ENCODE measurements around the gene TH. TPM values are rescaled to one million over a fixed set of nuclear protein-coding genes. Genes with fewer than 3 reads are reported as not detected.
A peak's percentile ranks its signal among the peaks of the same experiment; 100 is the strongest.

TH gene
- total and polyA plus RNA-seq, 2 donors: 0.14 to 0.46 TPM

- peak overlapping the region in 1 of 2 donors; percentile 18 for H3K4me3 ChIP-seq (ENCODE audit: low read length in 2 of 2)
Measured at GRCh38 chr11:2138068-2138430, 33.6 kb downstream of the TH start.

DNA sequence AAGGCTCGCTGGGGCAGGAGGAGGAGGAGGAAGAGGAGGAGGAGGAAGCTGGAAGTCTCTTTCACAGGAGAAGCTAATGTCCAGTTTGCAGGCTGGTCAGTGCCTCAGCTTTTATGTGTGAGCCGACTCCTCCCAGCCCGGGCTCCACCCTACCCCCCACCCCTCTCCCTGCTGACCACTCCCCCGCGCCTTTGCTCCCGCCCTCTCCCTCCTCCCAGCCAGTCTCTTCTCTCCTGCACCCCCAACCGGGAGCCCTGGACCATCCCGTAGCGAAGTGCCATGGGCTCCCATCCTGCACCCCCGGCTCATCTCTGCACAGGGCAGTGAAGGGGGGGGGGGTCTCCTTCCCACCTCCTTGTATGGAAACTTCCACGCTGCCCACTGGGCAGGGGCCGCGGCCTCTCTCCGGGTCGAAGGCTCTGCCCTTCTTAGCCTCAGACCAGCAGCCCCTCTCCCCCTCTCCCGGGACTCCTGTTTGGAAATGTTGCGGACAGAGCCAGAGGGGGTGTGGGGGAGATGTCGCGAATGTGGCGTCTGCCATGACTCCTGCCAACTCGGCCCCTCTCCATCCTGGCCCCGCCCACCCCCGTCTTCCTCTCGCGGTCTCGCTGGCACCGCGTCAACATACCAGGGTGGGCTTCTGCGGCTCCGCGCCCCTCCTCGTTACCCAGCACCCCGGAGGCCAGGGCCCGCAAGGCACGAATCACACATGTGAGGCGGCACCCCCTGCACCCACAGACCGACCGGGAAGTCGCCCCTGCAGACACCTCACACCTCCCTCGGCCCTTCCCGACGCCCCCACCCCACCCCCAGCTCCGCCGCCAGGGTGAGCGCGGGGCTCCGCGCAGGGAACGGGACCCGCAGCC, 34.2 kb downstream of the TH start:
- H3K27ac ChIP-seq (ENCODE audit: low read depth in 1 of 2, low read length in 1 of 2): no peak overlapping the region
- peak overlapping the region in 1 of 2 donors; percentile 18 for H3K4me3 ChIP-seq (ENCODE audit: low read length in 2 of 2)
- H3K27me3 ChIP-seq (ENCODE audit: control insufficient read depth in 2 of 2, insufficient read depth in 1 of 2, low read length in 1 of 2): peaks cover 75 to 96% of the 10 kb centered on the region in 2 donors
- no peaks in the 10 kb centered on the region for H3K4me1 ChIP-seq (ENCODE audit: control insufficient read depth in 2 of 2, insufficient read depth in 2 of 2, low read length in 2 of 2)
- H3K36me3 ChIP-seq (ENCODE audit: control insufficient read depth in 2 of 2, insufficient read depth in 2 of 2, low read length in 1 of 2): no peaks in the 10 kb centered on the region
- H3K9me3 ChIP-seq (ENCODE audit: control insufficient read depth in 2 of 2, insufficient read depth in 1 of 2, low read length in 1 of 2): no peaks in the 10 kb centered on the region
- 3% methylated on average over 50 of the region's 50 CpGs for WGBS
- DNase-seq (ENCODE audit: low read depth in 6 of 9, low spot score in 9 of 9): no peak

More at GRCh38 chr11:2138068-2138430, 33.6 kb downstream of the TH start:
- Histone ChIP-seq H3K27me3 (ENCODE audit: control insufficient read depth in 2 of 2, insufficient read depth in 1 of 2, low read length in 1 of 2) (peaks cover 81 to 96% of the 10 kb centered on the region in 2 donors), H3K27ac (ENCODE audit: low read depth in 1 of 2, low read length in 1 of 2) (no peak overlapping the region), H3K36me3 (ENCODE audit: control insufficient read depth in 2 of 2, insufficient read depth in 2 of 2, low read length in 1 of 2) (no peaks in the 10 kb centered on the region), H3K9me3 (ENCODE audit: control insufficient read depth in 2 of 2, insufficient read depth in 1 of 2, low read length in 1 of 2) (no peaks in the 10 kb centered on the region), H3K4me1 (ENCODE audit: control insufficient read depth in 2 of 2, insufficient read depth in 2 of 2, low read length in 2 of 2) (no peaks in the 10 kb centered on the region)
- 3% methylated on average over 44 of the region's 44 CpGs for WGBS
- DNase-seq (ENCODE audit: low read depth in 6 of 9, low spot score in 9 of 9): no peak

GRCh38 chr11:2136952-2137201, 34.7 kb downstream of the TH start:
- H3K27me3 ChIP-seq (ENCODE audit: control insufficient read depth in 2 of 2, insufficient read depth in 1 of 2, low read length in 1 of 2): peaks cover 71 to 94% of the 10 kb centered on the region in 2 donors
- no peaks in the 10 kb centered on the region for H3K9me3 ChIP-seq (ENCODE audit: control insufficient read depth in 2 of 2, insufficient read depth in 1 of 2, low read length in 1 of 2)
- no peak overlapping the region for H3K4me3 ChIP-seq (ENCODE audit: low read length in 2 of 2)
- no peak for DNase-seq (ENCODE audit: low read depth in 6 of 9, low spot score in 9 of 9)
- no peaks in the 10 kb centered on the region for H3K36me3 ChIP-seq (ENCODE audit: control insufficient read depth in 2 of 2, insufficient read depth in 2 of 2, low read length in 1 of 2)
- no peak overlapping the region for H3K27ac ChIP-seq (ENCODE audit: low read depth in 1 of 2, low read length in 1 of 2)
- WGBS: 15% methylated on average over 8 of the region's 8 CpGs
- H3K4me1 ChIP-seq (ENCODE audit: control insufficient read depth in 2 of 2, insufficient read depth in 2 of 2, low read length in 2 of 2): no peaks in the 10 kb centered on the region

- WGBS: 47% methylated on average over 24 of the region's 24 CpGs
- Histone ChIP-seq H3K27me3 (ENCODE audit: control insufficient read depth in 2 of 2, insufficient read depth in 1 of 2, low read length in 1 of 2) (peaks cover 66 to 93% of the 10 kb centered on the region in 2 donors), H3K27ac (ENCODE audit: low read depth in 1 of 2, low read length in 1 of 2) (no peak overlapping the region), H3K36me3 (ENCODE audit: control insufficient read depth in 2 of 2, insufficient read depth in 2 of 2, low read length in 1 of 2) (no peaks in the 10 kb centered on the region), H3K9me3 (ENCODE audit: control insufficient read depth in 2 of 2, insufficient read depth in 1 of 2, low read length in 1 of 2) (no peaks in the 10 kb centered on the region), H3K4me3 (ENCODE audit: low read length in 2 of 2) (peak overlapping the region in 1 of 2 donors; percentile 10), H3K4me1 (ENCODE audit: control insufficient read depth in 2 of 2, insufficient read depth in 2 of 2, low read length in 2 of 2) (no peaks in the 10 kb centered on the region)
- DNase-seq (ENCODE audit: low read depth in 6 of 9, low spot score in 9 of 9): no peak
Measured at GRCh38 chr11:2136209-2136951, 35.2 kb downstream of the TH start.

DNA sequence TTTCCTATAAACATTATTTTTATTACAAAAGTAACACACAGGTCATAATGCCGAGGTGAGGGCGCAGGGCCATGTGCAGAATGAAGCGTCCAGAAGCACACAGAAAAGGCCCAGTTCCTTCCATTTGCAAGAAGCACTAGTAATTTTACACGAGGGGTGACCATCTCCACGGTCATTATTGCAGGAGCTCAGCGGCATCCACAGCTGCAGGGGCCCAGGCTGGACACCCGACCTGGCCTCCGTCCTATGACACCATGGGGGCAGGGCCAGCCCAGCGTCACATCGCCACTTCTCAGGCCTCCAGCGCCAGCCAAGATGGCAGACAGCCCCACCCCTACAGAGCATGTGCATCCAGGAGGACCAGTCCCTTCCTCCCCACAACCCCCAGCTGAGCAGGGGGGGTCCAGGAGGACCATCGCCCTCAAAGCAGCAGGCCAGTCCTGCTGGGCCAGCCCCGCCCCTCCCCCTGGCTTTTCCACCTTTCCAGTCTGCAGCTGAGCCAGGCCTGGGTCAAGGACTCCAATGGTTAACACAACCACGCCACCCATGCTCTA, 35.9 kb downstream of the TH start:
- H3K27ac ChIP-seq (ENCODE audit: low read depth in 1 of 2, low read length in 1 of 2): no peak overlapping the region
- H3K27me3 ChIP-seq (ENCODE audit: control insufficient read depth in 2 of 2, insufficient read depth in 1 of 2, low read length in 1 of 2): peaks cover 59 to 91% of the 10 kb centered on the region in 2 donors
- DNase-seq (ENCODE audit: low read depth in 6 of 9, low spot score in 9 of 9): no peak
- H3K9me3 ChIP-seq (ENCODE audit: control insufficient read depth in 2 of 2, insufficient read depth in 1 of 2, low read length in 1 of 2): no peaks in the 10 kb centered on the region
- peak overlapping the region in 1 of 2 donors; percentile 10 for H3K4me3 ChIP-seq (ENCODE audit: low read length in 2 of 2)
- H3K4me1 ChIP-seq (ENCODE audit: control insufficient read depth in 2 of 2, insufficient read depth in 2 of 2, low read length in 2 of 2): no peaks in the 10 kb centered on the region
- WGBS: 93% methylated on average over 14 of the region's 14 CpGs
- H3K36me3 ChIP-seq (ENCODE audit: control insufficient read depth in 2 of 2, insufficient read depth in 2 of 2, low read length in 1 of 2): no peaks in the 10 kb centered on the region

GRCh38 chr11:2135018-2135569, 36.5 kb downstream of the TH start:
- 94% methylated on average over 26 of the region's 26 CpGs for WGBS
- Histone ChIP-seq H3K9me3 (ENCODE audit: control insufficient read depth in 2 of 2, insufficient read depth in 1 of 2, low read length in 1 of 2) (no peaks in the 10 kb centered on the region), H3K36me3 (ENCODE audit: control insufficient read depth in 2 of 2, insufficient read depth in 2 of 2, low read length in 1 of 2) (no peaks in the 10 kb centered on the region), H3K4me1 (ENCODE audit: control insufficient read depth in 2 of 2, insufficient read depth in 2 of 2, low read length in 2 of 2) (no peaks in the 10 kb centered on the region), H3K27me3 (ENCODE audit: control insufficient read depth in 2 of 2, insufficient read depth in 1 of 2, low read length in 1 of 2) (peaks cover 53 to 86% of the 10 kb centered on the region in 2 donors), H3K4me3 (ENCODE audit: low read length in 2 of 2) (no peak overlapping the region), H3K27ac (ENCODE audit: low read depth in 1 of 2, low read length in 1 of 2) (no peak overlapping the region)
- no peak for DNase-seq (ENCODE audit: low read depth in 6 of 9, low spot score in 9 of 9)

GRCh38 chr11:2134022-2135010, 37.3 kb downstream of the TH start:
- Histone ChIP-seq H3K4me1 (ENCODE audit: control insufficient read depth in 2 of 2, insufficient read depth in 2 of 2, low read length in 2 of 2) (no peaks in the 10 kb centered on the region), H3K27me3 (ENCODE audit: control insufficient read depth in 2 of 2, insufficient read depth in 1 of 2, low read length in 1 of 2) (peaks cover 45 to 79% of the 10 kb centered on the region in 2 donors), H3K9me3 (ENCODE audit: control insufficient read depth in 2 of 2, insufficient read depth in 1 of 2, low read length in 1 of 2) (no peaks in the 10 kb centered on the region), H3K27ac (ENCODE audit: low read depth in 1 of 2, low read length in 1 of 2) (no peak overlapping the region), H3K36me3 (ENCODE audit: control insufficient read depth in 2 of 2, insufficient read depth in 2 of 2, low read length in 1 of 2) (no peaks in the 10 kb centered on the region), H3K4me3 (ENCODE audit: low read length in 2 of 2) (no peak overlapping the region)
- DNase-seq (ENCODE audit: low read depth in 6 of 9, low spot score in 9 of 9): no peak
- 89% methylated on average over 19 of the region's 19 CpGs for WGBS

DNA sequence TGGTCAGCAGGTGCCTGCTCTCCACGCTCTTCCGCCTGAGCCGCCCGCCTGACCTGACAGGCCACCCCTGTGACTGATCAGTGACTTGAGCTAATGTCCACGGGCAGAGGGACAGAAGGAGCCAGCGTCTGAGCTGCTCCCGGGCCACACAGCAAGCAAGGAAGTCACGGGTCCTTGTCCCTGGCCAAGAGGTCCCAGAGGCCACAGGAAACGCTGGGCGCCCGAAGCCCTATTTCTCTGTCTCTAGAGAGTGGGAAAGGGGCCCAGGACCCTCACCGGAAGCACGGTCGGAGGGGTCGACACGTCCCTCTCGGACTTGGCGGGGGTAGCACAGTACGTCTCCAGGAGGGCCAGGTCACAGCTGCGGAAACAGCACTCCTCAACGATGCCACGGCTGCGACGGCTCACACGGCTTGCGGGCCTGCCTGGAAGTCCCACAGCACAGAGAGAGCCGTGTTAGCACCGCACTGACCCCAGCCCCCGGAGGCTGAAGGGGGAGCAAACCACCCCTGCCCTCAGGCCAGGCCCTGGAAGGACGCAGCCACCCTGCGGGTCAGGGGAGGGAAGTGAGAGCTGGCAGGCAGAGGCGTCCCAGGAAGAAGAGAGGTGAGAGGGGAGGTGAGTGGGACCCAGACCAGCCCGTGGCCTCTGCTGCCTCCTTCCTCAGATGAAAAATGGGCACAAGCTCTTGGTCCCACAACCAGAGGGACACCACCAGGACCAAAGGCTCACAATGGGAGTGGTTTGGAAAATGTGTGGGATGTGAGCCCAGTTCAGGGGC, 38.2 kb downstream of the TH start:
- H3K4me3 ChIP-seq (ENCODE audit: low read length in 2 of 2): no peak overlapping the region
- peaks cover 36 to 73% of the 10 kb centered on the region in 2 donors for H3K27me3 ChIP-seq (ENCODE audit: control insufficient read depth in 2 of 2, insufficient read depth in 1 of 2, low read length in 1 of 2)
- no peak overlapping the region for H3K27ac ChIP-seq (ENCODE audit: low read depth in 1 of 2, low read length in 1 of 2)
- H3K36me3 ChIP-seq (ENCODE audit: control insufficient read depth in 2 of 2, insufficient read depth in 2 of 2, low read length in 1 of 2): no peaks in the 10 kb centered on the region
- 68% methylated on average over 33 of the region's 33 CpGs for WGBS
- no peaks in the 10 kb centered on the region for H3K9me3 ChIP-seq (ENCODE audit: control insufficient read depth in 2 of 2, insufficient read depth in 1 of 2, low read length in 1 of 2)
- H3K4me1 ChIP-seq (ENCODE audit: control insufficient read depth in 2 of 2, insufficient read depth in 2 of 2, low read length in 2 of 2): no peaks in the 10 kb centered on the region
- DNase-seq (ENCODE audit: low read depth in 6 of 9, low spot score in 9 of 9): no peak
